Uterus (tissue), 2 donors: Measurements from ENCODE around the gene RASL12.

Source experiments
- POLR2A ChIP-seq, 2 donors: fragments of 450-650 bp; IDR thresholded peaks; one replicate each; pipeline ENCODE4 v1.6.1; 2016; ENCODE audit warnings: antibody characterized with exemption in 2 of 2, mild to moderate bottlenecking in 1 of 2, moderate library complexity in 1 of 2
- TF ChIP-seq, protein P1 (sequence below), 4 experiments: fragments of 200-600 bp in 2 of 4; fragments of 450-650 bp in 2 of 4; sonication (generic) in 2 of 4; IDR thresholded peaks; one replicate each; pipeline ENCODE4 v1.5.1; 2016 to 2019; ENCODE audit warnings: antibody characterized with exemption in 4 of 4, mild to moderate bottlenecking in 2 of 4, moderate library complexity in 1 of 4

DNA sequence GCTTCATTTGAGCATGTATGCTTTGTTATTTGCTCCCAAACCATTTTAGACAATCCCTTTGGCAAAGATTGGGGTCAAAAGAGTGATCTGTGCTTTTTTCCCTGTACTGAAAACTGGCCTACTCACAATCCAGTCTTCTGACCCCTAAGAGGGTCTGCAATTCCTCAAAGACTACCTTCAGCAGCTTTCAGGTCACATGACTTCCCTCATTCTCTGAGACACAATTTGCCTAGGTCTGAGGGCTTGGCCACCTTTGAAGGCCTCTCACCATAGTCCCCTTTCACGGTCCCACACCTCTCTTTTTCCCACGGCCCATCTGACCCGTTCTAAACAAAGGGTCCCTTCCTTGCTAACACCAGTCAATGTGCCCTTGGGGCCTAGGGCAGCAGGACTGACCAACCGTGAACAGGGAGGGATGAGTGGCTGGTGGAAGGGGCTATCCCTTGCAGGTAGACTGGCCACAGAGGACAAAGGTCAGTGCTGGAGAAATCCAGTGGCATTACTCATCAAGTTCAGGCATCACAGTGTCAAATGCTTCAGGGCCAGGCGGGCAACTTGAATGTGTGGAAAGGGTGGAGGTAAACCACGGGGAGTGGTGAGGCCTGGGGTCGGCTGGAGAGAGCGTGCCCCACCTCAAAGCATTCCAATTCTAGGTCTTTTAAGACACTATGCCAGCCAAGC, 10.8 kb downstream of the RASL12 start:
- TF ChIP-seq, protein P1, sequence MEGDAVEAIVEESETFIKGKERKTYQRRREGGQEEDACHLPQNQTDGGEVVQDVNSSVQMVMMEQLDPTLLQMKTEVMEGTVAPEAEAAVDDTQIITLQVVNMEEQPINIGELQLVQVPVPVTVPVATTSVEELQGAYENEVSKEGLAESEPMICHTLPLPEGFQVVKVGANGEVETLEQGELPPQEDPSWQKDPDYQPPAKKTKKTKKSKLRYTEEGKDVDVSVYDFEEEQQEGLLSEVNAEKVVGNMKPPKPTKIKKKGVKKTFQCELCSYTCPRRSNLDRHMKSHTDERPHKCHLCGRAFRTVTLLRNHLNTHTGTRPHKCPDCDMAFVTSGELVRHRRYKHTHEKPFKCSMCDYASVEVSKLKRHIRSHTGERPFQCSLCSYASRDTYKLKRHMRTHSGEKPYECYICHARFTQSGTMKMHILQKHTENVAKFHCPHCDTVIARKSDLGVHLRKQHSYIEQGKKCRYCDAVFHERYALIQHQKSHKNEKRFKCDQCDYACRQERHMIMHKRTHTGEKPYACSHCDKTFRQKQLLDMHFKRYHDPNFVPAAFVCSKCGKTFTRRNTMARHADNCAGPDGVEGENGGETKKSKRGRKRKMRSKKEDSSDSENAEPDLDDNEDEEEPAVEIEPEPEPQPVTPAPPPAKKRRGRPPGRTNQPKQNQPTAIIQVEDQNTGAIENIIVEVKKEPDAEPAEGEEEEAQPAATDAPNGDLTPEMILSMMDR (IDR thresholded peaks at IDR 0.05) = no peak
- TF ChIP-seq POLR2A (IDR thresholded peaks at IDR 0.05) = no peak
